Measurements from ENCODE around the gene FYN.

DNA sequence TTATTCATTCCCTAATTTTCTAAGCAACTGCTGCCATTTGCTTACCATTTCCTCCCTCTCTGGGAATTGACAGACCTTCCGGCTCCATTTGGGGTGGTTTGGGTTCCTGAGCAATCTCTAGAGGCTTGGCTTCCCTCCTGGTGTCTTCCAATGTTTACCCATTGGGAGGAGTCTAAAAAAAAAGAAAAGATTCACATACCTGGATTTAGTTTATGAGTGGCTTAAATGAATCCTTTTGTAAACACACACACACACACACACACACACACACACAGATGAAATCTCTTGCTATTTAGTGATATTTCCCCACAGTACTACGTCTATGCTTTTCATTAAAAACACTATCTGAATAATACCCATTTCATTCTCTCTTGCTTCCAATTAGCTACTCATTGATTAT lies 219.3 kb downstream of the FYN start:
- TF ChIP-seq, protein P1, sequence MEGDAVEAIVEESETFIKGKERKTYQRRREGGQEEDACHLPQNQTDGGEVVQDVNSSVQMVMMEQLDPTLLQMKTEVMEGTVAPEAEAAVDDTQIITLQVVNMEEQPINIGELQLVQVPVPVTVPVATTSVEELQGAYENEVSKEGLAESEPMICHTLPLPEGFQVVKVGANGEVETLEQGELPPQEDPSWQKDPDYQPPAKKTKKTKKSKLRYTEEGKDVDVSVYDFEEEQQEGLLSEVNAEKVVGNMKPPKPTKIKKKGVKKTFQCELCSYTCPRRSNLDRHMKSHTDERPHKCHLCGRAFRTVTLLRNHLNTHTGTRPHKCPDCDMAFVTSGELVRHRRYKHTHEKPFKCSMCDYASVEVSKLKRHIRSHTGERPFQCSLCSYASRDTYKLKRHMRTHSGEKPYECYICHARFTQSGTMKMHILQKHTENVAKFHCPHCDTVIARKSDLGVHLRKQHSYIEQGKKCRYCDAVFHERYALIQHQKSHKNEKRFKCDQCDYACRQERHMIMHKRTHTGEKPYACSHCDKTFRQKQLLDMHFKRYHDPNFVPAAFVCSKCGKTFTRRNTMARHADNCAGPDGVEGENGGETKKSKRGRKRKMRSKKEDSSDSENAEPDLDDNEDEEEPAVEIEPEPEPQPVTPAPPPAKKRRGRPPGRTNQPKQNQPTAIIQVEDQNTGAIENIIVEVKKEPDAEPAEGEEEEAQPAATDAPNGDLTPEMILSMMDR (conservative IDR thresholded peaks at IDR 0.05; ENCODE audit: low read depth, low read length) = no peak
- no peak for TF ChIP-seq RFX5 (IDR thresholded peaks at IDR 0.05; ENCODE audit: low read depth, low read length)
- no peak for TF ChIP-seq CHD1 (IDR thresholded peaks at IDR 0.05; ENCODE audit: low read depth, low read length)

Measured in IMR-90 (cell line).